CD4-positive, alpha-beta memory T cell (primary cell): Measurements from ENCODE around the gene ATF7. TPM values are rescaled to one million over a fixed set of nuclear protein-coding genes. Genes with fewer than 3 reads are reported as not detected.

Experiments
- CTCF ChIA-PET: fragments of 350-600 bp; sonication (Branson Sonifier 250); formaldehyde crosslinking; loops from one replicate; lab custom pipeline; 2021; ENCODE audit warnings: inconsistent platforms; ENCODE audit not compliant: partially characterized antibody; lab: Charles Lee
- POLR2A ChIA-PET: fragments of 350-600 bp; sonication (Branson Sonifier 250); formaldehyde crosslinking; loops from one replicate; lab custom pipeline; 2021; ENCODE audit not compliant: partially characterized antibody; lab: Charles Lee
- DNase-seq, 5 donors: peaks; one replicate each; pipeline versions ENCODE4 v3.0.0 to v3.0.0-alpha.2; 2020 to 2022; ENCODE audit warnings: mixed read lengths in 1 of 5
- H3K27ac ChIP-seq: one replicate; pipeline ENCODE4 v1.7.0; 2013; ENCODE audit warnings: low read depth, low read length
- H3K27me3 ChIP-seq: 2 replicates; pipeline ENCODE4 v1.7.0; 2013; ENCODE audit warnings: mild to moderate bottlenecking, low read length, moderate library complexity; ENCODE audit not compliant: insufficient read depth
- H3K36me3 ChIP-seq: 2 replicates; pipeline ENCODE4 v1.7.0; 2013; ENCODE audit warnings: mild to moderate bottlenecking, low read length, moderate library complexity; ENCODE audit not compliant: insufficient read depth
- H3K4me1 ChIP-seq: 2 replicates; pipeline ENCODE4 v1.7.0; 2013; ENCODE audit warnings: mild to moderate bottlenecking, low read length, moderate library complexity; ENCODE audit not compliant: insufficient read depth
- H3K4me3 ChIP-seq, 2 donors: one replicate each; pipeline ENCODE4 v1.7.0; 2013; ENCODE audit warnings: low read length in 2 of 2, mild to moderate bottlenecking in 1 of 2
- H3K9me3 ChIP-seq, 2 donors: one replicate each; pipeline ENCODE4 v1.7.0; 2013; ENCODE audit warnings: low read length in 2 of 2, control low read depth in 1 of 2; ENCODE audit not compliant: control insufficient read depth in 1 of 2
- H3K27ac Mint-ChIP-seq, 7 donors: one replicate each; pipeline ENCODE4 v1.8.0; 2020 to 2021; ENCODE audit warnings: mixed read lengths in 7 of 7, mild to moderate bottlenecking in 6 of 7, inconsistent platforms in 3 of 7, moderate library complexity in 3 of 7
- H3K27me3 Mint-ChIP-seq, 2 donors: one replicate each; pipeline ENCODE4 v1.8.0; 2020 to 2021; ENCODE audit warnings: mixed read lengths in 2 of 2
- H3K36me3 Mint-ChIP-seq, 2 donors: one replicate each; pipeline ENCODE4 v1.8.0; 2020 to 2021; ENCODE audit warnings: mixed read lengths in 2 of 2, inconsistent platforms in 1 of 2, mild to moderate bottlenecking in 1 of 2
- H3K4me1 Mint-ChIP-seq, 4 donors: one replicate each; pipeline ENCODE4 v1.8.0; 2020 to 2021; ENCODE audit warnings: mixed read lengths in 4 of 4, mild to moderate bottlenecking in 1 of 4
- H3K4me3 Mint-ChIP-seq, 8 donors: one replicate each; pipeline ENCODE4 v1.8.0; 2020 to 2021; ENCODE audit warnings: mixed read lengths in 8 of 8, mild to moderate bottlenecking in 7 of 8, moderate library complexity in 6 of 8, inconsistent platforms in 3 of 8
- H3K9me3 Mint-ChIP-seq, 8 donors: one replicate each; pipeline ENCODE4 v1.8.0; 2020 to 2021; ENCODE audit warnings: mixed read lengths in 8 of 8, mild to moderate bottlenecking in 5 of 8, inconsistent platforms in 3 of 8, moderate library complexity in 1 of 8
- intact Hi-C: fragments of 100-400 bp; cut with micrococcal nuclease; formaldehyde crosslinking; loops from one replicate; pipeline ENCODE4 v1.15.1; 2023
- polyA plus RNA-seq, 2 donors: library from polyadenylated mRNA; unstranded; fragments of 300-500 nt; fragmentation: Illumina TruSeq; gene quantifications; one replicate each; pipeline ENCODE4 v1.2.3, GENCODE V29; 2021
- total RNA-seq, 2 experiments: library from RNA; stranded (reverse); gene quantifications; one replicate each; pipeline ENCODE4 v1.2.3, GENCODE V29; 2021

ATF7 gene
- total and polyA plus RNA-seq, 4 experiments from 2014 or later: 16.3 to 35.8 (median 21.6) TPM

- DNase-seq: no peak
- Mint-ChIP-seq H3K27me3 (no peaks in the 10 kb centered on the region), H3K9me3 (no peaks in the 10 kb centered on the region), H3K4me3 (peak overlapping the region in 1 of 8 donors; percentile 49), H3K27ac (peak overlapping the region in 6 of 7 donors; percentile 30 to 68 (median 52)), H3K4me1 (peaks cover 18 to 38% (median 21%) of the 10 kb centered on the region in 4 donors), H3K36me3 (peaks cover 0 to 28% of the 10 kb centered on the region in 2 donors)
- intact Hi-C loops: no loop called here
- Histone ChIP-seq H3K4me3 (no peak overlapping the region), H3K27ac (no peak overlapping the region), H3K36me3 (peaks cover 19% of the 10 kb centered on the region), H3K27me3 (no peaks in the 10 kb centered on the region), H3K9me3 (no peaks in the 10 kb centered on the region), H3K4me1 (peaks cover 13% of the 10 kb centered on the region)
- POLR2A ChIA-PET: interaction anchor here (1.0 to 5.6 kb wide), 2 partner anchors 10 to 14 kb away, joined by 4 to 60 read pairs; partner anchors contain the start of genes MAP3K12 and TARBP2
- CTCF ChIA-PET: interaction anchor here (1.0 to 2.3 kb wide), 3 partner anchors 13 to 20 kb away, joined by 3 to 8 read pairs (median 6); no protein-coding TSS in a partner anchor
Measured at GRCh38 chr12:53489242-53489864, 136.8 kb downstream of the ATF7 start.

GRCh38 chr12:53486736-53487487 is 139.3 kb downstream of the ATF7 start:
- CTCF ChIA-PET: no interaction called here

GRCh38 chr12:53485955-53486735 is 140.0 kb downstream of the ATF7 start:
- intact Hi-C loops: no loop called here
- DNase-seq: no peak

More at GRCh38 chr12:53486736-53487487, 139.3 kb downstream of the ATF7 start:
- POLR2A ChIA-PET: interaction anchor here (0.5 to 2.7 kb wide), 3 partner anchors 8 to 69 kb away, joined by 3 to 18 read pairs (median 4); partner anchors contain the start of gene TARBP2
- no peaks in the 10 kb centered on the region for H3K27me3 Mint-ChIP-seq
- intact Hi-C loops: no loop called here
- H3K27ac Mint-ChIP-seq: peak overlapping the region in 5 of 7 donors; percentile 9 to 74 (median 42)
- Histone ChIP-seq H3K27me3 (no peaks in the 10 kb centered on the region), H3K4me3 (no peak overlapping the region), H3K27ac (no peak overlapping the region), H3K36me3 (peaks cover 41% of the 10 kb centered on the region), H3K9me3 (no peaks in the 10 kb centered on the region), H3K4me1 (no peaks in the 10 kb centered on the region)
- no peaks in the 10 kb centered on the region for H3K9me3 Mint-ChIP-seq
- H3K36me3 Mint-ChIP-seq: peaks cover 17 to 46% of the 10 kb centered on the region in 2 donors
- no peak for DNase-seq
- H3K4me1 Mint-ChIP-seq: peaks cover 2 to 22% (median 6%) of the 10 kb centered on the region in 4 donors
- H3K4me3 Mint-ChIP-seq: no peak overlapping the region

GRCh38 chr12:53484686-53485575 is 141.3 kb downstream of the ATF7 start:
- Histone ChIP-seq H3K27ac (no peak overlapping the region), H3K36me3 (peaks cover 53% of the 10 kb centered on the region), H3K4me1 (peaks cover 5% of the 10 kb centered on the region), H3K4me3 (no peak overlapping the region), H3K27me3 (no peaks in the 10 kb centered on the region), H3K9me3 (no peaks in the 10 kb centered on the region)
- Mint-ChIP-seq H3K36me3 (peaks cover 19 to 65% of the 10 kb centered on the region in 2 donors), H3K4me3 (no peak overlapping the region), H3K27ac (peak overlapping the region in 3 of 7 donors; percentile 52 to 69 (median 59)), H3K4me1 (peaks cover 2 to 18% (median 6%) of the 10 kb centered on the region in 4 donors), H3K27me3 (no peaks in the 10 kb centered on the region), H3K9me3 (no peaks in the 10 kb centered on the region)
- ChIA-PET POLR2A (interaction anchor here (0.6 to 3.0 kb wide), 3 partner anchors 8 to 16 kb away, joined by 3 to 19 read pairs (median 18); partner anchors contain the start of gene TARBP2), CTCF (interaction anchor here (0.6 to 1.6 kb wide), 2 partner anchors 8 to 16 kb away, joined by 3 to 4 read pairs; partner anchors contain the start of gene TARBP2)
- intact Hi-C loops: no loop called here
- DNase-seq: no peak

More at GRCh38 chr12:53485955-53486735, 140.0 kb downstream of the ATF7 start:
- ChIA-PET CTCF (interaction anchor here (0.5 kb wide), 1 partner anchor 1493 kb away, joined by 4 read pairs; no protein-coding TSS in a partner anchor), POLR2A (interaction anchor here (1.0 to 3.0 kb wide), 3 partner anchors 9 to 15 kb away, joined by 3 to 19 read pairs (median 18); partner anchors contain the start of gene TARBP2)
- H3K4me3 ChIP-seq: no peak overlapping the region
- H3K27ac ChIP-seq: no peak overlapping the region
- Mint-ChIP-seq H3K4me1 (peaks cover 2 to 18% (median 6%) of the 10 kb centered on the region in 4 donors), H3K9me3 (no peaks in the 10 kb centered on the region), H3K4me3 (no peak overlapping the region), H3K27me3 (no peaks in the 10 kb centered on the region), H3K36me3 (peaks cover 19 to 54% of the 10 kb centered on the region in 2 donors), H3K27ac (peak overlapping the region in 5 of 7 donors; percentile 9 to 74 (median 42))
- peaks cover 46% of the 10 kb centered on the region for H3K36me3 ChIP-seq
- H3K4me1 ChIP-seq: no peaks in the 10 kb centered on the region
- H3K27me3 ChIP-seq: no peaks in the 10 kb centered on the region
- H3K9me3 ChIP-seq: no peaks in the 10 kb centered on the region

- Mint-ChIP-seq H3K27me3 (no peaks in the 10 kb centered on the region), H3K4me3 (no peak overlapping the region), H3K4me1 (peaks cover 2 to 13% (median 6%) of the 10 kb centered on the region in 4 donors), H3K27ac (peak overlapping the region in 4 of 7 donors; percentile 47 to 70 (median 66)), H3K36me3 (peaks cover 22 to 73% of the 10 kb centered on the region in 2 donors), H3K9me3 (no peaks in the 10 kb centered on the region)
- no peak overlapping the region for H3K4me3 ChIP-seq
- no peaks in the 10 kb centered on the region for H3K9me3 ChIP-seq
- no peak overlapping the region for H3K27ac ChIP-seq
- peaks cover 5% of the 10 kb centered on the region for H3K4me1 ChIP-seq
- POLR2A ChIA-PET: interaction anchor here (1.0 to 3.8 kb wide), 5 partner anchors 9 to 22 kb away, joined by 3 to 43 read pairs (median 6); partner anchors contain the start of genes MAP3K12 and TARBP2
- CTCF ChIA-PET: interaction anchor here (1.0 to 1.6 kb wide), 2 partner anchors 17 to 139 kb away, joined by 3 to 4 read pairs; partner anchors contain the start of gene TARBP2
- intact Hi-C loops: no loop called here
- H3K27me3 ChIP-seq: no peaks in the 10 kb centered on the region
- no peak for DNase-seq
- H3K36me3 ChIP-seq: peaks cover 63% of the 10 kb centered on the region
Measured at GRCh38 chr12:53483979-53484377, 142.2 kb downstream of the ATF7 start.
